Skeletal muscle satellite cell (primary cell): ENCODE measurements around the gene ASS1.

Experiments
- H3K27me3 ChIP-seq: 2 replicates; pipeline ENCODE4 v1.7.0; 2013; ENCODE audit warnings: low read length; ENCODE audit not compliant: control insufficient read depth, insufficient read depth
- H3K36me3 ChIP-seq: 2 replicates; pipeline ENCODE4 v1.7.0; 2013; ENCODE audit warnings: mild to moderate bottlenecking, control low read depth, low read length; ENCODE audit not compliant: insufficient read depth
- H3K4me1 ChIP-seq: 2 replicates; pipeline ENCODE4 v1.7.0; 2013; ENCODE audit warnings: low read length; ENCODE audit not compliant: control insufficient read depth, insufficient read depth
- H3K4me2 ChIP-seq: 2 replicates; pipeline ENCODE4 v1.7.0; 2013; ENCODE audit warnings: mild to moderate bottlenecking, low read length
- H3K4me3 ChIP-seq: 2 replicates; pipeline ENCODE4 v1.7.0; 2013; ENCODE audit warnings: low read length
- H3K9ac ChIP-seq: 2 replicates; pipeline ENCODE4 v1.7.0; 2013; ENCODE audit warnings: mild to moderate bottlenecking, low read depth, low read length, moderate library complexity
- H3K9me3 ChIP-seq: replicated peaks from 2 replicates; pipeline ENCODE4 v1.7.0; 2013; ENCODE audit warnings: mild to moderate bottlenecking, control low read depth, low read length

The ASS1 gene

GRCh38 chr9:130438382-130438981 lies 6.3 kb upstream of the ASS1 start:
- H3K27me3 ChIP-seq: no peaks in the 10 kb centered on the region
- peaks cover 7% of the 10 kb centered on the region for H3K9me3 ChIP-seq

GRCh38 chr9:130441031-130441430 lies 3.7 kb upstream of the ASS1 start:
- peaks cover 7% of the 10 kb centered on the region for H3K9me3 ChIP-seq
- no peak overlapping the region for H3K9ac ChIP-seq
- no peak overlapping the region for H3K4me3 ChIP-seq
- H3K36me3 ChIP-seq: no peaks in the 10 kb centered on the region
- H3K27me3 ChIP-seq: no peaks in the 10 kb centered on the region
- no peak overlapping the region for H3K4me2 ChIP-seq
- H3K4me1 ChIP-seq: peaks cover 13% of the 10 kb centered on the region

More at GRCh38 chr9:130438382-130438981, 6.3 kb upstream of the ASS1 start:
- Histone ChIP-seq H3K4me3 (no peak overlapping the region), H3K4me1 (no peaks in the 10 kb centered on the region), H3K4me2 (no peak overlapping the region), H3K9ac (no peak overlapping the region), H3K36me3 (no peaks in the 10 kb centered on the region)

- H3K4me3 ChIP-seq: no peak overlapping the region
- H3K9ac ChIP-seq: no peak overlapping the region
- no peak overlapping the region for H3K4me2 ChIP-seq
- no peaks in the 10 kb centered on the region for H3K36me3 ChIP-seq
- no peaks in the 10 kb centered on the region for H3K27me3 ChIP-seq
- H3K9me3 ChIP-seq: peaks cover 7% of the 10 kb centered on the region
- H3K4me1 ChIP-seq: peaks cover 32% of the 10 kb centered on the region
Measured at GRCh38 chr9:130442746-130443455, 1.9 kb upstream of the ASS1 start.

- H3K4me1 ChIP-seq: peaks cover 36% of the 10 kb centered on the region
- peaks cover 7% of the 10 kb centered on the region for H3K9me3 ChIP-seq
- H3K27me3 ChIP-seq: no peaks in the 10 kb centered on the region
Measured at GRCh38 chr9:130443456-130443801, 1.3 kb upstream of the ASS1 start.

GRCh38 chr9:130443840-130444492 lies 795 bp upstream of the ASS1 start:
- Histone ChIP-seq H3K36me3 (no peaks in the 10 kb centered on the region), H3K4me3 (no peak overlapping the region), H3K4me2 (peak overlapping the region; percentile 96), H3K4me1 (peaks cover 36% of the 10 kb centered on the region), H3K9ac (no peak overlapping the region), H3K27me3 (no peaks in the 10 kb centered on the region), H3K9me3 (peaks cover 7% of the 10 kb centered on the region)

More at GRCh38 chr9:130443456-130443801, 1.3 kb upstream of the ASS1 start:
- Histone ChIP-seq H3K36me3 (no peaks in the 10 kb centered on the region), H3K4me2 (no peak overlapping the region), H3K9ac (no peak overlapping the region), H3K4me3 (no peak overlapping the region)

GRCh38 chr9:130445268-130445983 lies 665 bp downstream of the ASS1 start:
- Histone ChIP-seq H3K9ac (peak overlapping the region; percentile 83), H3K36me3 (no peaks in the 10 kb centered on the region), H3K27me3 (no peaks in the 10 kb centered on the region)

GRCh38 chr9:130446101-130446861 lies 1.5 kb downstream of the ASS1 start:
- H3K4me2 ChIP-seq: peak overlapping the region; percentile 96
- peak overlapping the region; percentile 79 for H3K4me3 ChIP-seq
- no peaks in the 10 kb centered on the region for H3K27me3 ChIP-seq
- H3K9ac ChIP-seq: peak overlapping the region; percentile 83
- H3K9me3 ChIP-seq: peaks cover 2% of the 10 kb centered on the region
- H3K4me1 ChIP-seq: peaks cover 50% of the 10 kb centered on the region
- H3K36me3 ChIP-seq: no peaks in the 10 kb centered on the region

More at GRCh38 chr9:130445268-130445983, 665 bp downstream of the ASS1 start:
- Histone ChIP-seq H3K4me3 (peak overlapping the region; percentile 79), H3K4me2 (peak overlapping the region; percentile 96), H3K4me1 (peaks cover 42% of the 10 kb centered on the region), H3K9me3 (peaks cover 7% of the 10 kb centered on the region)

GRCh38 chr9:130447193-130447816 lies 2.5 kb downstream of the ASS1 start:
- Histone ChIP-seq H3K4me1 (peaks cover 59% of the 10 kb centered on the region), H3K4me2 (peak overlapping the region; percentile 96), H3K36me3 (no peaks in the 10 kb centered on the region), H3K27me3 (no peaks in the 10 kb centered on the region), H3K9ac (no peak overlapping the region), H3K9me3 (no peaks in the 10 kb centered on the region), H3K4me3 (peak overlapping the region; percentile 41)

GRCh38 chr9:130448035-130448624 lies 3.4 kb downstream of the ASS1 start:
- Histone ChIP-seq H3K4me2 (no peak overlapping the region), H3K27me3 (no peaks in the 10 kb centered on the region), H3K9ac (no peak overlapping the region), H3K4me1 (peaks cover 59% of the 10 kb centered on the region), H3K9me3 (no peaks in the 10 kb centered on the region), H3K4me3 (no peak overlapping the region), H3K36me3 (no peaks in the 10 kb centered on the region)

GRCh38 chr9:130448771-130449603 lies 4.2 kb downstream of the ASS1 start:
- Histone ChIP-seq H3K4me1 (peaks cover 59% of the 10 kb centered on the region), H3K4me3 (no peak overlapping the region), H3K9ac (no peak overlapping the region), H3K36me3 (no peaks in the 10 kb centered on the region), H3K4me2 (no peak overlapping the region), H3K27me3 (no peaks in the 10 kb centered on the region), H3K9me3 (no peaks in the 10 kb centered on the region)
